Hepatocyte (in vitro differentiated cells): ENCODE measurements around the gene OMA1. TPM values are rescaled to one million over a fixed set of nuclear protein-coding genes. Genes with fewer than 3 reads are reported as not detected.

Experiments used
- DNase-seq: peaks from one replicate; pipeline ENCODE4 v3.0.0-alpha.2; 2016; ENCODE audit warnings: low spot score
- H2AFZ ChIP-seq: fragments of 200-600 bp; sonication (generic); 2 replicates; pipeline ENCODE4 v1.6.0; 2016; ENCODE audit warnings: antibody characterized with exemption, mild to moderate bottlenecking
- H3K27ac ChIP-seq: fragments of 200-600 bp; sonication (generic); 2 replicates; pipeline ENCODE4 v1.5.1; 2016; ENCODE audit warnings: mild to moderate bottlenecking
- H3K27me3 ChIP-seq: fragments of 200-600 bp; sonication (generic); 2 replicates; pipeline ENCODE4 v1.6.1; 2016
- H3K36me3 ChIP-seq: fragments of 200-600 bp; sonication (generic); replicated peaks from 2 replicates; pipeline ENCODE4 v1.5.1; 2016; ENCODE audit warnings: low read depth; ENCODE audit not compliant: insufficient read depth
- H3K4me1 ChIP-seq: fragments of 200-600 bp; sonication (generic); 2 replicates; pipeline ENCODE4 v1.5.1; 2016; ENCODE audit warnings: mild to moderate bottlenecking, moderate library complexity; ENCODE audit not compliant: insufficient read depth
- H3K4me2 ChIP-seq: fragments of 200-600 bp; sonication (generic); 2 replicates; pipeline ENCODE4 v1.6.0; 2016
- H3K4me3 ChIP-seq: fragments of 200-600 bp; sonication (generic); 2 replicates; pipeline ENCODE4 v1.5.1; 2016; ENCODE audit warnings: mild to moderate bottlenecking
- H3K79me2 ChIP-seq: fragments of 200-600 bp; sonication (generic); 2 replicates; pipeline ENCODE4 v1.6.0; 2017; ENCODE audit warnings: mild to moderate bottlenecking
- H3K9me2 ChIP-seq: fragments of 200-600 bp; sonication (generic); replicated peaks from 2 replicates; pipeline ENCODE4 v1.6.0; 2017; ENCODE audit warnings: mild to moderate bottlenecking; ENCODE audit not compliant: insufficient read depth
- H3K9me3 ChIP-seq: fragments of 200-600 bp; sonication (generic); 2 replicates; pipeline ENCODE4 v1.5.1; 2016; ENCODE audit warnings: low read depth, mild to moderate bottlenecking
- H4K20me1 ChIP-seq: fragments of 200-600 bp; sonication (generic); 2 replicates; pipeline ENCODE4 v1.6.0; 2016; ENCODE audit warnings: mild to moderate bottlenecking; ENCODE audit not compliant: insufficient read depth, poor library complexity, severe bottlenecking
- EZH2 ChIP-seq: fragments of 200-600 bp; sonication (generic); IDR thresholded peaks from 2 replicates; pipeline ENCODE4 v1.6.1; 2016; ENCODE audit warnings: antibody characterized with exemption, mild to moderate bottlenecking, borderline replicate concordance
- EZH2phosphoT487 ChIP-seq: fragments of 200-600 bp; sonication (generic); IDR thresholded peaks from one replicate; pipeline ENCODE4 v1.6.1; 2018; ENCODE audit warnings: antibody characterized with exemption, mild to moderate bottlenecking, low read depth, moderate library complexity; ENCODE audit not compliant: unreplicated experiment, severe bottlenecking
- WGBS: methylation state at CpG from one replicate; pipeline ENCODE4 v1.1.6; 2016; ENCODE audit warnings: low lambda C conversion rate; ENCODE audit errors: missing lambda C conversion rate; 5-methylcytosine and 5-hydroxymethylcytosine counted together
- polyA plus RNA-seq: library from polyadenylated mRNA; unstranded; fragments of >200 nt; fragmentation: Nextera tagmentation; extraction: Ambion mirVana; gene quantifications from 2 replicates; pipeline ENCODE4 v1.2.1, GENCODE V29; 2016
- total RNA-seq: library from RNA; depleted of rRNA; stranded (reverse); fragments of >200 nt; gene quantifications from 2 replicates; pipeline ENCODE4 v1.2.3, GENCODE V29; 2014
- TF ChIP-seq, protein P1 (sequence below): fragments of 200-600 bp; sonication (generic); IDR thresholded peaks from 2 replicates; pipeline ENCODE4 v1.5.1; 2016; ENCODE audit warnings: antibody characterized with exemption, mild to moderate bottlenecking; ENCODE audit not compliant: poor library complexity

The OMA1 gene
- total and polyA plus RNA-seq, 2 experiments from 2014 or later = 19.7 to 36.0 TPM

DNA sequence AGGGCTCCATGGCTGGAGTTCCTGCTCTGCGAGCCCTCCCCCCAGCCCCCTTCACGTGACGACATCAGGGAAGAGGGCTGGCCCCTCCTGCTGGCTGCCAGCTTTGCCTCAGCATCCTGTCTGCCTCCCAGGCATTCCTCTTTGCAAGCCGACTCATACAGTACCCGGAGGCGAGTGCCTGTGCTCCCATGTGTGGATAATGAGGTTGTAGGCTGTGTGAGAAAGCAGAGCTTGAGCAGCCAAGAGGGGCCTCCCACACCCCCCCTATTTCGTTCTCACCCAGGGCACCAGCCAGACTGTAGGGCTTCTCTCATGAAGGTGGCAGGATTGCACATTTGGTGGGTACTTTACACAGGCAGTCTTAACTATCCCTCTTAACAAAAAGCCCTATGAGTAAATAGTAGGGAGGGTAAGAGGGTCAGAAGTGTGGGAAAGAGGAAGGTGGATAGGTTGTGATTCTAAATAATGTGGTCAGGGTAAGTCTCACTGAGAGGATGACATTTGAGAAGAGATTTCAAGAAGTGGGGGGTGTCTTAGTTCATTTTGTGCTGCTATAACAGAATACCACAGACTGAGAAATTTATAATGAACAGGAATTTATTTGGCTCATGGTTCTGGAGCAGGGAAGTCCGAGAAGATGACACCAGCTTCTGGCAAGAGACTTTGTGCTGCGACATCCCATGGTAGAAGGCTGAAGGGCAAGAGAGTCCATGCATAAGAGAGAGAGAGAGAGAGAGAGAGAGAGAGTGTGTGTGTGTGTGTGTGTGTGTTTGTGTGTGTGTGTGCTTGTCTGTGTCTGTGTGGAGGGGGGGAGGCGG is 113.5 kb downstream of the OMA1 start:
- H3K4me1 ChIP-seq = peaks cover 6% of the 10 kb centered on the region
- no peaks in the 10 kb centered on the region for H4K20me1 ChIP-seq
- no peaks in the 10 kb centered on the region for H3K9me2 ChIP-seq
- peak; percentile 28 for DNase-seq
- H2AFZ ChIP-seq = no peak overlapping the region
- H3K27ac ChIP-seq = no peak overlapping the region
- 36% methylated on average over 9 of the region's 10 CpGs for WGBS
- TF ChIP-seq EZH2phosphoT487 (no peak), EZH2 (no peak)
- TF ChIP-seq, protein P1, sequence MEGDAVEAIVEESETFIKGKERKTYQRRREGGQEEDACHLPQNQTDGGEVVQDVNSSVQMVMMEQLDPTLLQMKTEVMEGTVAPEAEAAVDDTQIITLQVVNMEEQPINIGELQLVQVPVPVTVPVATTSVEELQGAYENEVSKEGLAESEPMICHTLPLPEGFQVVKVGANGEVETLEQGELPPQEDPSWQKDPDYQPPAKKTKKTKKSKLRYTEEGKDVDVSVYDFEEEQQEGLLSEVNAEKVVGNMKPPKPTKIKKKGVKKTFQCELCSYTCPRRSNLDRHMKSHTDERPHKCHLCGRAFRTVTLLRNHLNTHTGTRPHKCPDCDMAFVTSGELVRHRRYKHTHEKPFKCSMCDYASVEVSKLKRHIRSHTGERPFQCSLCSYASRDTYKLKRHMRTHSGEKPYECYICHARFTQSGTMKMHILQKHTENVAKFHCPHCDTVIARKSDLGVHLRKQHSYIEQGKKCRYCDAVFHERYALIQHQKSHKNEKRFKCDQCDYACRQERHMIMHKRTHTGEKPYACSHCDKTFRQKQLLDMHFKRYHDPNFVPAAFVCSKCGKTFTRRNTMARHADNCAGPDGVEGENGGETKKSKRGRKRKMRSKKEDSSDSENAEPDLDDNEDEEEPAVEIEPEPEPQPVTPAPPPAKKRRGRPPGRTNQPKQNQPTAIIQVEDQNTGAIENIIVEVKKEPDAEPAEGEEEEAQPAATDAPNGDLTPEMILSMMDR = no peak
- H3K79me2 ChIP-seq = no peaks in the 10 kb centered on the region
- H3K4me3 ChIP-seq = no peak overlapping the region
- no peak overlapping the region for H3K4me2 ChIP-seq
- H3K36me3 ChIP-seq = no peaks in the 10 kb centered on the region
- H3K27me3 ChIP-seq = no peaks in the 10 kb centered on the region
- H3K9me3 ChIP-seq = no peaks in the 10 kb centered on the region

GRCh38 chr1:58431901-58432620 is 114.5 kb downstream of the OMA1 start:
- H3K79me2 ChIP-seq = no peaks in the 10 kb centered on the region
- no peak overlapping the region for H2AFZ ChIP-seq
- no peaks in the 10 kb centered on the region for H3K9me2 ChIP-seq
- H3K9me3 ChIP-seq = no peaks in the 10 kb centered on the region
- H3K36me3 ChIP-seq = no peaks in the 10 kb centered on the region
- H4K20me1 ChIP-seq = no peaks in the 10 kb centered on the region
- H3K27me3 ChIP-seq = no peaks in the 10 kb centered on the region
- DNase-seq = no peak
- no peak overlapping the region for H3K27ac ChIP-seq
- H3K4me3 ChIP-seq = no peak overlapping the region
- 91% methylated on average over 6 of the region's 6 CpGs for WGBS
- TF ChIP-seq EZH2phosphoT487 (no peak), EZH2 (no peak)
- TF ChIP-seq, protein P1 = no peak
- peaks cover 6% of the 10 kb centered on the region for H3K4me1 ChIP-seq
- H3K4me2 ChIP-seq = no peak overlapping the region

Other genes starting within 250 kb of the OMA1 start
- gene TACSTD2, start 30.5 kb upstream of the OMA1 start, total RNA-seq = 6.7 and 8.0 TPM in 2 replicates
- 17.3 and 21.7 TPM in 2 replicates for gene TACSTD2, start 30.5 kb upstream of the OMA1 start, polyA plus RNA-seq
- gene MYSM1, start 153.3 kb upstream of the OMA1 start, total RNA-seq = 27.4 and 28.9 TPM in 2 replicates
- 10.7 and 13.3 TPM in 2 replicates for gene MYSM1, start 153.3 kb upstream of the OMA1 start, polyA plus RNA-seq
- 289 and 351 TPM in 2 replicates for gene JUN, start 237.3 kb upstream of the OMA1 start, total RNA-seq
- gene JUN, start 237.3 kb upstream of the OMA1 start, polyA plus RNA-seq = 170 and 189 TPM in 2 replicates